DMS153 treated with DMSO at 0.1 percent for 48 hours (cell line): ENCODE results near the gene MYH3.

Experiments used
- DNase-seq: peaks from one replicate; lab custom pipeline; 2025; ENCODE audit not compliant: unreplicated experiment; lab: John Stamatoyannopoulos, UW

Gene MYH3

DNA sequence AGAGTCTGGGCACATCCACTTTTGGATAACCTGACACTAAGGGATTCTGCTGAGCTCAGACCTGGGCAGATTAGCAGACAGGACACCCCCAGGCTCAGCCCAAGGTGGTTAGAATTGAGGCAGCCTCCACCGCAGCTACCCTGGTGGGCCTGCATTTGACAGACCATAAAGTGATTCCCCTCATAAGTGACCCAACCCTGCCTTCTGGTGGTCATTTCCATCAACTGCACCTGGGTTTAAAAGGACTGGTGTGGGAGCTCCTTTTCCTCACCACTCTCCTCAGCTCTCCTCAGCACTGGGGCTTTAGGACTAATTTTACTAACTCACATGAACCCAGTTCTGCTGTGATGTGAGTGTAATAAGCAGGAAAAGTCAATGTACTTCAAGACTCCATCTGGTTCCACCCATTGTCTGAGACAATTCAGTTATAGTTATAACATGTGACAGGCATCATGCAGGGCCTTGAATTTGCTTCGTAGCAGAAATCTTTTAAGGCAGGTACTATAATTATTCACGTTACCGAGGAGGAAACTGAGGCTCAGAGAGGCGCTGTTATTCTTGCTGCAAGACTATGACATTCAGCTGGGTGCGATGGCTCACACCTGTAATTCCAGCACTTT lies 42.5 kb downstream of the MYH3 start:
- DNase-seq: no peak

DNA sequence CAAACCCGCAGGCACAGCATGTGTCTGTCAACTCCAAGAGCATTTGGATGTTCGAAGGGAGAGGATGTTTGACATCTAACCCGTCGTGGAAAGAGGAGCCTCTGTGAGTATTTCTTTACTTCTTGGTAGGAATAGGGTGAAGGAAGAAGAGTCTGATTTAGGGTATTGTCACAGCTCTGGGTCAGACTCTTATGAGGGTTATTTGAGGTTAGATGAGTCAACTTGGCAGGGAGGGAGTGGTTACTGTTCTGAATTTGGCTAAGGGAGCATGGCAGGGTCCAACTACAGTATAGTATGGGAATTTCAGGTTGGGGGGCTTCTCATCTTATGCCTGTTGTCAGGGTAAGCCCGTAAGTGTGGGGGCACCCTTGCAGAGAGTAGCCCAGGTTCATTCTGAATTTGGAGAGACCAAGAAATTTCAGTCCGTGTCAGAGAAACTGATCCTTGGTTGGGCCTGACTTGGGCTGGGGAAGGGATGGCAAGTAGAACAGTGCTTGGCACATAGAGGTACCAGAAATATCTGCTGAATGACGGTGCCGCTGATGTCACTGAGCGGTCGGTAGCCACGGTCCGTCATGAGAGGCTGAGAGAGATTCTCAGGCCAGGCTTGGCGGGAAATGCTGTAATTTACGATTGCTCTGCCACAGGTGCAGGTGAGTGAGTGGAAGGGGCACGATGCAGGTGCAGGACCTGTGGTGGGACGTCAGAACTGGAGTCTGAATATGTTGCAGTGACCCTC lies 43.2 kb downstream of the MYH3 start:
- DNase-seq: no peak

DNA sequence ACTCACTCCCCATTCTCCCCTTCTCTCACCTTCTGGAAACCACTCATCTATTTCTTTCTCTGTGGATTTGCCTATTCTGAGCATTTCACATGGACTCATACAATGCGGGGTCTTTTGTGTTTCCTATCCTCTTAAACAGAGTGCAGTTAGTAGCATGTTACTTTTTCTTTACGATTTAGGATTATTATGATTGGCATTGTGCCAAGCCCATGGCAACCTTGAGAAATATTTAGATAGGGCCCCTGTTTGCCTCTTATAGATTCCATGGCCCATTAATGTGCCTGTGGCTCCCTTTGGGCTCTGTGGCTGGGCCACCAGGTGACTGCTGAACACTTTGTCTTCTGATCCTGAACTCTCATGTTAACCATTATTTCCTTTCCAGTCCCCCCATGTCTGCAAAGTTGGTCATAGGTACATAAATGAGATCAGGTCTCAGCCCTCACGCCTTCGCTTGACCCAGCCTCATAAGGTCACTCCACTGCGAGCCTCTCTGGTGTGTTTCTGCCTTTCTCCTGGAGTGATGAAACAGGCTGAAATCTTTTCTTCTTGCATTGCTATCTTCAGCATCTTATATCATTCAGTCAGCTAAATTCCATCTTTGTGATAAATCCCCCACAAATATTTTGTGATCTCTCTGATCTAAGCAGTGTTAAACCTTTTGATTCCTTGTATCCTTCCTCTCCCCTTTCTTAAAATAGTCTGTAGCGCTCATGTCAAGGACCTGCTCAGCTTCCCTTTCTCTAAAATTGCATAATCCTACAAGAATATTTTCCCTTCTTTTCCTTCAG lies 44.0 kb downstream of the MYH3 start:
- DNase-seq: no peak

DNA sequence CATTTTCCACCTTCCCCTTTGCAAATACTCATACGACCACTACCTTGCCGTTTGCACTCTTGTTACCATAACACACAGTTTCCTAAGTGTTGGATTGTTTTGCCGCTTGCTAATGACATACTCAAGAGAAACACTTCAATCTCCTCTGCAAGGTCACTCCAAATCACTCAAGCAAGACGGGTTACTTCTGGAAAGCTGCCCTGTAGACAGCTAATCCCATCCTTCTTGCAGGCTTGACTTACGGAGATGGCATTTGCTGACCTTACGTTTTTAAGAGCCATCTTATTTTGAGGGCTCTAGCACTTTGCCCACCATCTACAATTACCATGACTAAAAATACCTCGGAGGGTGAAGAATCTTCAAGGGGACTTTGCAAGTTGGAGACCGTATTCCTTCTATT lies 46.2 kb downstream of the MYH3 start:
- DNase-seq: no peak

DNA sequence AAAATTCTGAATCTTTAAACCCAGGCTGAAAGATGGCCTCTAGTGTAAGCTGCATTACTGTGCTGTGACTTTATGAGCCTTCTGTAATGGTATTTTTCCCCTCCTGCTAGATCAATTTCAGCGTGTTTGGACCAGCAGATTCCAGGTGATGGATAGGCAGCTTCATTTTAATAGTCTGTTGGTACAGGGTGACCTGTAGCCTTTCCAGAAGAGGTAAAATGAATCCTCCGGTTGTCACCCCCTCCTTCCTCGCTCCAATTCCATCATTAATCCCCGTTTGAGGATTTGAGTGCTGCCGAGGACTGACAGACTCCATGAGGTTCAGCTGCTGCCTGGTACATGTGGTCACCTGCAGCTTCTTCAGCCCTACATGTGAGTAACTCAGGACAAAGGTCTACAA lies 48.9 kb downstream of the MYH3 start:
- DNase-seq: no peak

DNA sequence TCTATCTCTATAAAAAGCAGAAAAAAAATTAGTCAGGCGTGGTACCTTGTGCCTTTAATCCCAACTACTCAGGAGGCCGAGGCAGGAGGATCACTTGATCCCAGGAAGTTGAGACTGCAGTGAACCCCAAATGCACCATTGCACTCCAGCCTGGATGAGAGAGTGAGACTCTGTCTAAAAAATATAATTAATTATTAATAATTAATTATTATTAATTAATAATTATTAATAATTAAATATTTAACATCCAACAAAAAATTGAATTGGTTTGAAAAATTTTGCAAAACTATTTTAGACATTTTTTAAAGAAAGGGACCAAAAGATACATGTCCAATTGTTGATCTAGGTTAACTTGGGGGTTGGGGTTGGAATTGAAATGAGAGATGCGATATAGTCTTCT lies 51.0 kb downstream of the MYH3 start:
- no peak for DNase-seq

DNA sequence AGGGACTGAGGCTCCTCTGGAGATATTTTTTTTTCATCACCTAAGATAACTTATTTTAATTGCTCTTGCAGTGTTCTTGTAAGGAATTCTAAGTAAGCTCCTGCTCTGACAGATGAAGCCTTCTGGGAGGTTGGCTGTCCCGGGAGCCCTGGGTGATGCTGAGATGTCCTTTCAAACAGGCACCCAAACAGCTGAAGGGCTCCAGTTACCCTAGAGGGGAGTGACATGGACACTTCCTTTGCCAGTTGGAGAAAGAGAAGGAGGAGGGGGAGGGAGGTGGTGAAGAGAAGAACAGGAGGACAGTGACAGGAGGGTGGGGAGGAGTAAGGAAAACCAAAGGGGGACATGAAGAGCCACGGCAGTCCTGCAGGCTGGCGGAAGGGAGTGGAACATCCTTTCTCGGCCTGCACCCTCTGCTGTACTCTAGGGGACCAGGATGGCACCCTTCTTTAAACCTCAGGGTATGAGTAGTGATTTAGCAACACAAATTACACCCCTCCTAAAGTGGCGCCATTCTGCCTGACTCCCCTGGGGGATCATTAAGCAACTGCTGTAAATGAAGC lies 51.8 kb downstream of the MYH3 start:
- DNase-seq: no peak

DNA sequence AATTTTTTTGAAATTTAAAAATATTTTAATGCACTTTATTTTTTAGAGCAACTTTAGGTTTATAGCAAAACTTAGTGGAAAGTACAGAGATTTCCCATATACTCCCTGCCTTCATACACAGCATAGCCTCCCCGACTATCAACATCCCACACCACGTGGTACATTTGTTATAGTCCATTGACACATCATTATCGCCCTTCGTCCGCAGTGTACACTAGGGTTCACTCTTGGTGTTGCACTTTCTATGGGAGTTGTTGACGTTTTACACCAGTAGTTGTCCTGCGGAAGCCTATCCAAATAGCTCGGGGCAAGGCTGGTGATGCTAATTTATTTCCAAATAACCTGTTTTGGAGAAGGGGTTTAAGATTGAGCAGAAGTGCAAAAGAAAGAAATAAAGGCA lies 52.6 kb downstream of the MYH3 start:
- no peak for DNase-seq

DNA sequence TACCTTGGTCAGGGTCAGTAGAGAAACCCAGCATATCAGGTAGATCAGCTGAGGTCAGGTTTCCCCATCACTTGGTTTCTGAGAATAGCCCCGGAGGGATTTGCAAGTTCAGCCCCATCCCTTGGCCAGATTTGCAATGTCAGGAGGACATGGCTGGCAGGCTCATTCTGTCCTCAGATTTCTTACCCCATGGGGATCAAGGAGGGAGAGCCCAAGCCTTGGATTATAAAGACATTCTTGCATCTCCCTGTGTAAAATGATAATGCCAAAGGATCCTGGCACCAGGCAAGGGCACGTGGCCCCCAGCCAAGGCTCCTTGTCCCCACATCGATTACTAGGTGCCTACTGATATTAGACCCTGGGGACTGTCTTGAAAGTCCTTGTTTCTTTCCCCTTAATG lies 53.2 kb downstream of the MYH3 start:
- no peak for DNase-seq

DNA sequence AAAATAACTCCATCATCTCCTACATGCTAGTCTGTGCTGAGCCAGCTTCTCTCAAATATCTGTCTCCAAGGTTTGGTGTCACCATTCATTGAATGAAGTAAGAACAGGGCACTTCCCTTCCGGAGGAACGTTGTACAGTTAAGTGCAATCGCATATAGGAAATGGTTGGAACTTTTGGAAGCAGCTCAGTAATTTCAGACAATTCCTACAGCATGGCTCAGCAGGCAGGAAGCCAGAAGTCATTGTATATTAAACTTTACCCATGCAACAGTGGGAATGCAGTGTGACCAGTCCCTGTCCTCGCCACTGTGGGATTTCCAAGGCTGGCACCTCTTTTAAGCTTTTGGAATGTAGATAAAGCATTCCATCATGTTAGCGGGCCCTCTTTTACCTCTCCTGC lies 56.5 kb downstream of the MYH3 start:
- DNase-seq: no peak

DNA sequence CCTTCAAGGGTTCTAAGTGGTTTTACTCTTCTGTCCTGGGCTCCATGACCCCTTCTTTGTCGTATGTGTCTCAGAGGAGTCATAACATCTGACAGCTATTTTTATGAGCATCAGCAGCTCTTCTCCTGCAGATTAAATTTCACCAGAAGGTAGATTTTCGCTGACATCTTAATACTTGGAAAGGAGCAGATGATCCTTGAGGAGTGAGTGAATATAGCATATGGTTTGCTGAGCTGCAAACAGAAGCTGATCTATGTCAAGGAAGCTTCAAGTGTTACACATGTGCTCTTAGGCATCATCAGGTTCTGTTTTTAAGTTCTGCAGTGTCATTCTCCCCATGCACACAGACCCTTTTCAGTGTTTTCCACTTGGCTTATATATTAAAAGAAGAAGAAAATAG lies 58.5 kb downstream of the MYH3 start:
- DNase-seq: no peak

DNA sequence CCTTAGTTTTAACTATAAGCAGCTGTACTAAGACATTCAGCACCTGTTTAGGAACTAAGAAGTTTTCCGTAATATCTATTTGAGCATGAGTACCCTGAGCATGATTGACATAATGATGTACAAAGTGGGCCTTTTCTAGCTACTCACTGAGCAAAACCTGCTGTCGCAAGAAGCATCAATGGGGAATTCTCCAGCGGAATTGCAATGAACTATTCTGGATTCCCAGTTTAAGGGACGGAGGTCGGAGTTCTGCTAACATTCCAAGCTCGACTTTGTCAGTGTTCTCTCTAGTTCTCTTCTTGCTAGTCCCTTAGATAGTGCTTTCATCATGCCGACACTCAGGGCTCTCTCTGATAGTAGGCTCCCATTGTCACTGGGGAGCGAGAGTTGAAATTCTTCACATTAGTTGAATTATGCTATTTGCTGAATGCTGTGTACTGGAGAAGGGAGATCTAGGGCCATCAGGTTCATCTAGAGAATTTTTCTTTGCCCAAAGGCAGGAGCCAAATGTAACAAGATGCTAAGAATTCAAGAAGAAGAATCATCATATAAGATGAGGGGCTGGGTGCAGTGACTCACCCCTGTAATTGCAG lies 67.5 kb downstream of the MYH3 start:
- DNase-seq: no peak

DNA sequence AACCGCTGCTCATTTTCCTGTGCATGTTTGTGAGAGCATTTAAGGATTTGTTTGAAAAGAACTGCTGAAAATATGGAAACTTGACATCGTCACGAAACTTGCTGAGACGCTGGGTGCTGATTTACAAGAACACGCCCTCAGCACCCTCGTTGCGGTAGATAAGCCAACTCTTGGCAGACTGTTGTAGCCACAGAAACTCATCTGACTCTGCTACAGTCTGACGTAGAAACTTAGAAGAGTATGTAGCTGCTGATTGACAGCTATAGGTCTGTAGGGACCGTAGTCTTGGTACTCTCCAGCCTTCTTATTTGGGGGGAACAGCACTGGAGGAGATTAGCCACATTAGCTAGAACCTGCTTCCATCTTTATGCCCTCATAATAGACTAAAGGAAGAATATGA lies 71.6 kb downstream of the MYH3 start:
- no peak for DNase-seq

DNA sequence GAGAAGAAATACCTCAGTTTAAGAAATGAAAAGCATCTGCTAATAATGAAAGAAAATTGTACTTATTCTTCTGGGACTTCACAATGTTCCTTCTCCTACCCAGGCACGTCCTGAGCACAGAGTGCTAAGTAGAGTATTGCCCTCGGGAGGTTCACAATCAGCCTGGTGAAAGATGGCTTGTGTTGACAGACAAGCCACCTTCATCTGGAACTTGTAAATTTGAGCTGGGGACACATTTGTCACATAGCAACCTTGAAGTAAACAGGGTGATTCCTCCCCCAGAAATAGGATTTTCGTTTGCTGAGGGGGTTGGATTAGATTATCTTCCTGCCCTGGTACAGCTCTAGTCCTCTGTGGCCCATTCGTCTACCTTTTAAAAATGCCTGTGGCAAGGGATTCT lies 73.3 kb downstream of the MYH3 start:
- no peak for DNase-seq

DNA sequence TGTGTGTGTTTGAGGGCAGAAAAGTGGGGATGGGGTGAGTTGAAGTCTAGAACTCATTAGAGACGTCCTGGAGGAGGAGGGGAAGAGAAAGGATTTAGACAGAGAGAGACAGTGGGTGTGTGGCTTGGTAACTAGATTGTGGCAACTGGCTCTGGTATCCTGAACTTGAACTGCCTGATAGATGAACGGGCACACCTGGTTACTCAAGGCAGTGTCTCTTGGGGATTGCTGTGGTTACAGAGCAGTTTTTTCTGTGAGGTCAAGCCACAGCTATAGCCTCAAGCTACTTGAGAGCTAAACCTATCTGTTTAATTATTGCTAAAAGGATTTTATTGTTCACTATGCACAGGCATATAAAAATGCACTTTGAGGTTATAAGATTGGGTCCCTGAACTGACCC lies 77.8 kb downstream of the MYH3 start:
- DNase-seq: no peak
